Measurements from ENCODE around the gene PHF13.

DNA sequence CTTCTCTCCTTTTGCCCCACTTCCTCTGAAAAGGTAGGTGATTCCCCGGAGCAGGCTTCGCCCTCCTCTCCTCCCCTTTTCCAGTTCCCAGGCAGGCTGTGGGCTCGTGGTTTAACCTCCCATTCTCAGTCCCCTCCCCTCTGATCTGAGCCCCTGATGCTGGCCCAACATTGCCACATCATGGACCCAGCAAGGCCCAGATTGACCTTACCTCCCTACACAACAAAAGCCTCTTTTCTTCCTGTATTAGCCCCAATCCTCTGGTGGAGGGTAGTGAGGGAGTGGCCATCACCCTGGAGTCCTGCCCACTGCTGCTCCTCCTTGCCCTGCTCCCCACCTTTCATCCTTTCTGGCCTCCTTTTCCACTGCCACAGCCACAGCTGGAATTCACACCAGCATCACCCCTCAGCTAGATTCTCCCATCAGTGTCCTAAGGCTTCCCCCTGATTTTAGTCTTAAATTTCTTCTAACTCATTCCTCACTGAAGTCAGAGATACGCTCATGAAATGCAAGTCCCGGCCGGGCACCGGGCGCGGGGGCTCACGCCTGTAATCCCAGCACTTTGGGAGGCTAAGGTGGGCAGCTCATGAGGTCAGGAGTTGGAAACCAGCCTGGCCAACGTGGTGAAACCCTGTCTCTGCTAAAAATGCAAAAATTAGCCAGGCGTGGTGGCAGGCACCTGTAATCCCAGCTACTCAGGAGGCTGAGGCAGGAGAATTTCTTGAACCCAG lies 40.7 kb upstream of the PHF13 start:
- TF ChIP-seq, protein P1, sequence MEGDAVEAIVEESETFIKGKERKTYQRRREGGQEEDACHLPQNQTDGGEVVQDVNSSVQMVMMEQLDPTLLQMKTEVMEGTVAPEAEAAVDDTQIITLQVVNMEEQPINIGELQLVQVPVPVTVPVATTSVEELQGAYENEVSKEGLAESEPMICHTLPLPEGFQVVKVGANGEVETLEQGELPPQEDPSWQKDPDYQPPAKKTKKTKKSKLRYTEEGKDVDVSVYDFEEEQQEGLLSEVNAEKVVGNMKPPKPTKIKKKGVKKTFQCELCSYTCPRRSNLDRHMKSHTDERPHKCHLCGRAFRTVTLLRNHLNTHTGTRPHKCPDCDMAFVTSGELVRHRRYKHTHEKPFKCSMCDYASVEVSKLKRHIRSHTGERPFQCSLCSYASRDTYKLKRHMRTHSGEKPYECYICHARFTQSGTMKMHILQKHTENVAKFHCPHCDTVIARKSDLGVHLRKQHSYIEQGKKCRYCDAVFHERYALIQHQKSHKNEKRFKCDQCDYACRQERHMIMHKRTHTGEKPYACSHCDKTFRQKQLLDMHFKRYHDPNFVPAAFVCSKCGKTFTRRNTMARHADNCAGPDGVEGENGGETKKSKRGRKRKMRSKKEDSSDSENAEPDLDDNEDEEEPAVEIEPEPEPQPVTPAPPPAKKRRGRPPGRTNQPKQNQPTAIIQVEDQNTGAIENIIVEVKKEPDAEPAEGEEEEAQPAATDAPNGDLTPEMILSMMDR (IDR thresholded peaks at IDR 0.05) = no peak
- no peak for TF ChIP-seq POLR2AphosphoS5 (IDR thresholded peaks at IDR 0.05)

All from breast epithelium (tissue), 3 donors.